NCI-H1436 (cell line): Measurements from ENCODE around the gene DCBLD2.

Experiments used
- DNase-seq: peaks from one replicate; lab custom pipeline; 2025; lab: John Stamatoyannopoulos, UW

The DCBLD2 gene

DNA sequence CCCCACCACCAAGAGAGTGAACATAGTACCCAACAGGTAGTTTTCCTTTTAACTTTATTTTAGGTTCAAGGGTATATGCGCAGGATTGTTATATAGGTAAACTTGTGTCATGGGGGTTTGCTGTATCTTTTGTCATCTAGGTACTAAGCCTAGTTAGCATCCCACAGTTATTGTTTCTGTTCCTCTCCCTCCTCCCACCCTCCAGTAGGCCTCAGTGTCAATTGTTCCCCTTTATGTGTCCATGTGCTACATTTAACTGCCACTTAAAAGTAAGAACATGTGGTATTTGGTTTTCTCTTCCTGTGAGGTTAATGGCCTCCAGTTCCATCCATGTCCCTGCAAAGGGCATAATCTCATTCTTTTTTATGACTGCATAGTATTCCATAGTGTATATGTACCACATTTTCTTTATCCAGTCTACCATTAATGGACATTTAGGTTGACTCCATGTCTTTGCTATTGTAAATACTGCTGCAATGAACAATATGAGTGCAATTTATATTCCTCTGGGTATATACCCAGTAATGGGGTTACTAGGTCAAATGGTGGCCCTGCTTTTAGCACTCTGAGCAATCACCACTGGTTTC, 72.2 kb downstream of the DCBLD2 start:
- no peak for DNase-seq

- DNase-seq: no peak
Measured at GRCh38 chr3:98827221-98827920, 74.1 kb downstream of the DCBLD2 start.

GRCh38 chr3:98826126-98826525, 75.4 kb downstream of the DCBLD2 start:
- DNase-seq: no peak

DNA sequence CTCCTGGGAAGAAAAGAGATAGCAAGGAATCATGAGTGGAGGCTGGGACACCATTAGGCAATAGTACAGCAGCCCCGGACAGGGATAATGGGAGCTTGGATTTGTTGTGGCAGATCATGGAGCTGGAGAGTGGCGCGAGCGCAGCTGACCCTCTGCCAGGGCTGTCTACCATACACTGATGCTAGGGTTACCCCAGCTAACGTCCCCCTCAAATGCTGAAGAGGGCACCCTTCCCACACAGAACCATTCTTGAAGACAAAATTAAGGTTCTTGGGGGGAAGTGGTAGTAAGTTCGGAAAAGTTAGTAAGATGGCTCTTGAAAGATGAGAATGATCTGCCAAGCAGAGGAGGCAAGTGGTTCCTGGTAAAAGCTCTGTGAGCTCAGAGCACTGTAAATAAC, 77.2 kb downstream of the DCBLD2 start:
- DNase-seq: no peak

- DNase-seq: no peak
Measured at GRCh38 chr3:98823791-98824190, 77.7 kb downstream of the DCBLD2 start.

GRCh38 chr3:98821063-98821462, 80.4 kb downstream of the DCBLD2 start:
- DNase-seq: no peak

DNA sequence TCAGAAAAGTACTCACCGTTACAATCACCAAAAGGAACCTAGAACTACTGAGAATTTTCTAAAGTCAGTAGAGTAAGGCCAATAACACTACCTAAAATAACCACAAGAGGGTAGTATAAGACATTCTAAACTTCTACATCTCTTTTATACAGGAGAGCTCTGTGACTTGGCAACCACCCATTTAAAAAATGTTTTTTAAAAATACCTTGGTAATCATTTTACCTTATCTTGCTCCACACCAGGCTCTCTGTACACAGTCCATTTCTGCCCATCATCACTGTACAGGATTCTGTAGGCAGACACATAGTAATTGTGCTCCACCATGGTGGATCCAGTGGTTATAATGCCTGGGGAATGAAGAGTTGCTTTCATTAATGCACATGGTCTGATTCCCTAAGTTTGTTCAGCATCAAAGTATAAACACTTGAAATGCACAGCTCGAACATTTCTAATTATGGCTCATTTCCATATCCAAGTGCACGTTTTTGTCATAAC, 83.9 kb downstream of the DCBLD2 start:
- peak; percentile 54 for DNase-seq

- DNase-seq: no peak
Measured at GRCh38 chr3:98814817-98815420, 86.6 kb downstream of the DCBLD2 start.

GRCh38 chr3:98812851-98813374, 88.6 kb downstream of the DCBLD2 start:
- DNase-seq: peak; percentile 10

GRCh38 chr3:98811048-98811447, 90.4 kb downstream of the DCBLD2 start:
- no peak for DNase-seq

DNA sequence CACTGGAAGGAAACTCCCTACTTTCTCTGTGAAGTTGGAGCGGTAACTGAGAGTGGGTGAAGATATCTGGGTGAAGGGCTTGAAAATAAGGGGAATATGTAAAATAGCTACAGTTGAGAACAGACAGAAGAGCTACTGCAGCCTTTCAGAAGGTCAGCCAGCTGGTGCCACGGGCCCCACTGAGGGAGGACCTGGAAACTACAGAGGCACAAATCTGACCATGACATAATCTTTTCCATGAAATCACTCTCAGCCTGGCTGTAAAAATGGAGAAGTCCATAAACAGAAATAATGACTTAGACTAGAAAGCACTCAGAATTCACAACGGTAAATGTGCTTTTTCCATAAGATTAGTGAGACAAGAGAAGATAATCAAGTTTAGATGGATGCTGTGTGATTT, 91.9 kb downstream of the DCBLD2 start:
- DNase-seq: no peak

GRCh38 chr3:98808071-98808470, 93.4 kb downstream of the DCBLD2 start:
- no peak for DNase-seq

DNA sequence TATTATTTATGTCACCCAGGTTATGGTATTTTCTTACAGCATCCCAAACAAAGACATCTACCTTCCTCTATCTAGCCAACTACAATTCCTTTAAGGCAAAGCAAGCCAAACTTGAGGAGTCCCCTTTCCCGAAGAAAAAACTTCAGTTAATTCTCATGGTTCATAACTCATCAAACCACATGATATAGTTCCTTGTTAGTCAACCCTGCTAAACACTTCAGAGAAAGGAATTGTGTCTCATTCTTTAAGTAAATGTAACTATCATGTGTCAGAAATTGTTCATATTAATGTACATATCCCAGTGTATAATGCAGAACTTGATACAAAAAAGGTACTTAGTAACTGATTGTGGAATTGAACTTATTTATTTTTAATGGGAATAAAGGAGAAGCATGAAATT, 93.9 kb downstream of the DCBLD2 start:
- no peak for DNase-seq

DNA sequence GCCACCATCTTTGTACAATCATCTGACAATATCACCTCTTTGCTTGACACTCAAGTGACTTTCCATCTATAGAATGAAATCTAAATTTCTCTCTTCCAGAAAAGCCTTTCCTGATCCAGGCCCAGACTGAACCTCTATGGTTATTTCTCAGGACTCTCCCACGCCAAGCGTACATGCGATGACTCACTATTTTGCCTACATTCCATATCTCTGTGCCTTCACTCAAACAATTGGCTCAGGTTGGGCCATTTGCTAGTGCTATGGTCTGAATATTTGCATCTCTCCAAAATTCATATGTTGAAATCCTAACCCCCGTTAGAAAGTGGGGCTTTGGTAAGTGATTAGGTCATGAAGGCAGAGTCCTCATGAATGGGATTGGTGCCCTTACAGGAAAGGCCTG, 94.5 kb downstream of the DCBLD2 start:
- no peak for DNase-seq

DNA sequence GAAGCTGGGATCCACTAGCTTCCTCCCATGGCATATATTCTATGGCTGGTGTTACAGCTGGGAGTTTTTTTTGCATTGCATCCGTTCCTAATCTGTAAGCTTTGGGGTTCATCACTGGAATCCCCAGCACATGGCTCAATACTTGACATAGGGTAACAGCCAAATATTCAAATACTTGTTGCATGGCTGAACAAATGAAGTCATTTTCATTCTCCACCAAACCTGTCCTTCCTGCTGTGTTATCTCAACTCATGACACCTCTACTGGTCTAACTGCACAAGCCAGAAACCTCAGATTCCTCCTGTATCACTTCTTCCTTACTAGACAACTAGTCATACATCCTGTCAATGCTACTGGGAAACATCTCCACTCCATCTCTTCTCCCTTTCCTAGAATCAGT, 95.0 kb downstream of the DCBLD2 start:
- DNase-seq: no peak

GRCh38 chr3:98805571-98805970, 95.9 kb downstream of the DCBLD2 start:
- DNase-seq: no peak

- DNase-seq: no peak
Measured at GRCh38 chr3:98801043-98801747, 100.3 kb downstream of the DCBLD2 start.

- DNase-seq: no peak
Measured at GRCh38 chr3:98800401-98800800, 101.1 kb downstream of the DCBLD2 start.

- DNase-seq: no peak
Measured at GRCh38 chr3:98799479-98799878, 102.0 kb downstream of the DCBLD2 start.

- no peak for DNase-seq
Measured at GRCh38 chr3:98798820-98799219, 102.7 kb downstream of the DCBLD2 start.

GRCh38 chr3:98797905-98798304, 103.6 kb downstream of the DCBLD2 start:
- no peak for DNase-seq

- DNase-seq: no peak
Measured at GRCh38 chr3:98796334-98796733, 105.2 kb downstream of the DCBLD2 start.

DNA sequence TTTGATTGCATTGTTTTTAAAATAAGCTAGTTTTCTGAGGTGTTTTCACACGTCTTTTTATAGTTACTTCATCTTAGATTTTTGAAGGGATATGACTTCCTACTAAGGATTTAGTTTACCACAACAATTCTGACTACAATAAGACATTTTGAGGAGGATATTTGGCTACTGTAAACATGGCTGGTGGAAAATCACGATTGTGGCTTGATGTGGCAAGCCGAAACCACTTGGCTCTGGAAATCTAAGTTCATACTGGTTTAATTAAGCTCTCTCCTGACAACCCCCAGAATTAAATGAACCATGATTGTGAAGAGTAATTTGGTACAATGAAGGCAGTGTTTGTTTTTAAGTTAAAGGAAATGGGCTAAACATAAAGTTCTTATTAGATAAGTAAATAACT, 107.5 kb downstream of the DCBLD2 start:
- peak; percentile 1 for DNase-seq
